ENCODE measurements around the gene STUM. TPM values are rescaled to one million over a fixed set of nuclear protein-coding genes. Genes with fewer than 3 reads are reported as not detected.

Gene STUM
- total RNA-seq, 1 experiment from 2014 or later: 0.11 TPM

- no peak overlapping the region for H4K8ac ChIP-seq (replicated peaks; ENCODE audit: insufficient read length, low read depth, low read length)
- H4K20me1 ChIP-seq (ENCODE audit: control insufficient read depth, insufficient read depth, insufficient read length): no peaks in the 10 kb centered on the region
- no peak overlapping the region for H3K4ac ChIP-seq (ENCODE audit: low read depth, low read length)
- H3K4me1 ChIP-seq (ENCODE audit: insufficient read depth, low read length): no peaks in the 10 kb centered on the region
- H3K4me1 Mint-ChIP-seq: peaks cover 13 to 15% of the 10 kb centered on the region in 2 experiments
- H3K56ac ChIP-seq (ENCODE audit: insufficient read length, low read depth, low read length): no peak overlapping the region
- H3K23ac ChIP-seq (ENCODE audit: insufficient read length, low read depth, low read length): no peak overlapping the region
- H2AK5ac ChIP-seq (ENCODE audit: insufficient read length, low read length): no peak overlapping the region
- no peaks in the 10 kb centered on the region; a peak in 1 of 7 replicates for H3K36me3 Mint-ChIP-seq (ENCODE audit: insufficient read depth in 1 of 3, low read depth in 3 of 3)
- no peak overlapping the region for H3K18ac ChIP-seq (ENCODE audit: insufficient read length, low read depth, low read length)
- H3K9me3 Mint-ChIP-seq: no peaks in the 10 kb centered on the region
- DNase-seq: no peak
- H2BK120ac ChIP-seq (ENCODE audit: low read depth, low read length, poor library complexity, severe bottlenecking): no peak overlapping the region
- H2BK15ac ChIP-seq (ENCODE audit: low read depth, low read length): no peak overlapping the region
- H3K23me2 ChIP-seq (ENCODE audit: insufficient read length, low read depth, low read length, poor library complexity, severe bottlenecking): no peaks in the 10 kb centered on the region
- no peak overlapping the region for H2BK12ac ChIP-seq (ENCODE audit: insufficient read length, low read depth, low read length)
- H3K79me1 ChIP-seq (ENCODE audit: insufficient read depth, low read depth, low read length, poor library complexity, severe bottlenecking): no peaks in the 10 kb centered on the region
- H4K5ac ChIP-seq (ENCODE audit: insufficient read length, low read depth, low read length): no peak overlapping the region
- H3K27me3 ChIP-seq (ENCODE audit: insufficient read depth, low read length): no peaks in the 10 kb centered on the region
- H4K91ac ChIP-seq (ENCODE audit: insufficient read length, low read depth, low read length): no peak overlapping the region
- no peak overlapping the region for H2BK20ac ChIP-seq (ENCODE audit: low read depth, low read length, poor library complexity, severe bottlenecking)
- TF ChIP-seq CTCF (conservative IDR thresholded peaks at IDR 0.05): no peak
- H2AFZ ChIP-seq (ENCODE audit: low read length): no peak overlapping the region
- H3K27me3 Mint-ChIP-seq (ENCODE audit: low read depth): peaks cover 23% of the 10 kb centered on the region
- H3K27ac Mint-ChIP-seq: no peak overlapping the region
- H3K79me2 ChIP-seq (ENCODE audit: insufficient read depth, low read length): no peaks in the 10 kb centered on the region
- WGBS (ENCODE audit: extremely low coverage, insufficient read length, low lambda C conversion rate): no CpG with 5 or more reads among the region's 3 CpGs
- H3K14ac ChIP-seq (ENCODE audit: insufficient read depth, low read length): no peak overlapping the region
- no peaks in the 10 kb centered on the region for H3K9me3 ChIP-seq (ENCODE audit: control insufficient read depth, low read depth, low read length)
- H2BK5ac ChIP-seq (ENCODE audit: insufficient read length, low read length): no peak overlapping the region
- no peak overlapping the region for H3K4me3 Mint-ChIP-seq
- no peak overlapping the region for H3T11ph ChIP-seq (ENCODE audit: low read length)
- H3K4me2 ChIP-seq (ENCODE audit: insufficient read depth, insufficient read length, low read length): no peak overlapping the region
- no peak overlapping the region for H3K9ac ChIP-seq (ENCODE audit: extremely low read depth, insufficient read length, low read length)
- H3K27ac ChIP-seq (ENCODE audit: insufficient read length, low read depth, low read length): no peak overlapping the region
These were observed 14.5 kb upstream of the STUM start for GRCh38 chr1:226534098-226534497.

Data from H9 (cell line).